LNCAP (cell line): ENCODE data around the gene RTEL1.

Source experiments
- TF ChIP-seq, protein P1 (sequence below): fragments of 450-650 bp; IDR thresholded peaks from 2 replicates; pipeline ENCODE4 v1.5.1; 2017; ENCODE audit warnings: mild to moderate bottlenecking

Gene RTEL1

DNA sequence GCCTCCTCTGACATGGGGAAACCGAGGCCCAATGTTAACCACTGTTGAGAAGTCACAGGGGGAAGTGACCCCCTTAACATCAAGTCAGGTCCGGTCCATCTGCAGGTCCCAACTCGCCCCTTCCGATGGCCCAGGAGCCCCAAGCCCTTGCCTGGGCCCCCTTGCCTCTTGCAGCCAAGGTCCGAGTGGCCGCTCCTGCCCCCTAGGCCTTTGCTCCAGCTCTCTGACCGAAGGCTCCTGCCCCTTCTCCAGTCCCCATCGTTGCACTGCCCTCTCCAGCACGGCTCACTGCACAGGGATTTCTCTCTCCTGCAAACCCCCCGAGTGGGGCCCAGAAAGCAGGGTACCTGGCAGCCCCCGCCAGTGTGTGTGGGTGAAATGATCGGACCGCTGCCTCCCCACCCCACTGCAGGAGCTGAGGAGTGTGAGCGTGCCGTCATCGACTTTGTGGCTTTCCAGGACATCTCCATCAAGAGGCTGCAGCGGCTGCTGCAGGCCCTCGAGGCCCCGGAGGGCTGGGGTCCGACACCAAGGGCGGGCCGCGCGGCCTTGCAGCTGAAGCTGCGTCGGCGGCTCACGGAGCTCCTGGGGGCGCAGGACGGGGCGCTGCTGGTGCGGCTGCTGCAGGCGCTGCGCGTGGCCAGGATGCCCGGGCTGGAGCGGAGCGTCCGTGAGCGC is 39.9 kb downstream of the RTEL1 start:
- TF ChIP-seq, protein P1, sequence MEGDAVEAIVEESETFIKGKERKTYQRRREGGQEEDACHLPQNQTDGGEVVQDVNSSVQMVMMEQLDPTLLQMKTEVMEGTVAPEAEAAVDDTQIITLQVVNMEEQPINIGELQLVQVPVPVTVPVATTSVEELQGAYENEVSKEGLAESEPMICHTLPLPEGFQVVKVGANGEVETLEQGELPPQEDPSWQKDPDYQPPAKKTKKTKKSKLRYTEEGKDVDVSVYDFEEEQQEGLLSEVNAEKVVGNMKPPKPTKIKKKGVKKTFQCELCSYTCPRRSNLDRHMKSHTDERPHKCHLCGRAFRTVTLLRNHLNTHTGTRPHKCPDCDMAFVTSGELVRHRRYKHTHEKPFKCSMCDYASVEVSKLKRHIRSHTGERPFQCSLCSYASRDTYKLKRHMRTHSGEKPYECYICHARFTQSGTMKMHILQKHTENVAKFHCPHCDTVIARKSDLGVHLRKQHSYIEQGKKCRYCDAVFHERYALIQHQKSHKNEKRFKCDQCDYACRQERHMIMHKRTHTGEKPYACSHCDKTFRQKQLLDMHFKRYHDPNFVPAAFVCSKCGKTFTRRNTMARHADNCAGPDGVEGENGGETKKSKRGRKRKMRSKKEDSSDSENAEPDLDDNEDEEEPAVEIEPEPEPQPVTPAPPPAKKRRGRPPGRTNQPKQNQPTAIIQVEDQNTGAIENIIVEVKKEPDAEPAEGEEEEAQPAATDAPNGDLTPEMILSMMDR: no peak

DNA sequence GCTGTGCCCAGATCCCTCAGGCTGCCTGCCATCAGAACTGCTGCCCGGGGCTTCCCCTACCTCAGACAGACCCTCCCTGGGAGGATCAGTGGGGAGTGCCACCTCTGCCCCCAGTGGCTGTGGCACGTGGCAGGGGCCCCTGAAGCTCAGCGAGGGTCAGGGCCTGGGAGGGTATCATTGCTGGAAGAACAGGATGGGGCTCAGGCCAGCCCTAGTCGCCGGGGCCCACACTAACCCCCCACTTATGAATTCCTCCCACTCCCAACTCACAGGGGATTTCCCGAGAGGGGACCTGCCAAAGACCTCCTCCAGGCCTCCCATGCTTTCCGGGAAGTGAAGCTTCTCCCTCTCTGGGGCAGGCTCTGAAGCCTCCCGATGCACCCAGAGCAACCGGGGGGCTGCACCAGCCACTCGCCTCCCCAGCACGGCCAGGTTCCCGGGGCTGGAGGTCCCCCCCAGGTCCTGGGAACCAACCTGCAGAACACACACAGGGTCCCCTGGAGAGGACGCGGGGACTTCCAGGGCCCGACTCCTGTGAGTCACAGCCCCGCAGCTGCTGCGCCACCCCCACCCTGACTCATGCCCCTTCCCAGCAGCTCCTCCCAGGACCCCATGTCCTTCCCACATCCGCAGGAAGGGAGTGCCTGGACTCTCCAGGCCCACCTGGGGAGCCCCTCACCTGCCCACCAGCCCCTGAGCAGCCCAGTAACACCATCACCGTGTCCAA is 40.8 kb downstream of the RTEL1 start:
- TF ChIP-seq, protein P1: no peak

DNA sequence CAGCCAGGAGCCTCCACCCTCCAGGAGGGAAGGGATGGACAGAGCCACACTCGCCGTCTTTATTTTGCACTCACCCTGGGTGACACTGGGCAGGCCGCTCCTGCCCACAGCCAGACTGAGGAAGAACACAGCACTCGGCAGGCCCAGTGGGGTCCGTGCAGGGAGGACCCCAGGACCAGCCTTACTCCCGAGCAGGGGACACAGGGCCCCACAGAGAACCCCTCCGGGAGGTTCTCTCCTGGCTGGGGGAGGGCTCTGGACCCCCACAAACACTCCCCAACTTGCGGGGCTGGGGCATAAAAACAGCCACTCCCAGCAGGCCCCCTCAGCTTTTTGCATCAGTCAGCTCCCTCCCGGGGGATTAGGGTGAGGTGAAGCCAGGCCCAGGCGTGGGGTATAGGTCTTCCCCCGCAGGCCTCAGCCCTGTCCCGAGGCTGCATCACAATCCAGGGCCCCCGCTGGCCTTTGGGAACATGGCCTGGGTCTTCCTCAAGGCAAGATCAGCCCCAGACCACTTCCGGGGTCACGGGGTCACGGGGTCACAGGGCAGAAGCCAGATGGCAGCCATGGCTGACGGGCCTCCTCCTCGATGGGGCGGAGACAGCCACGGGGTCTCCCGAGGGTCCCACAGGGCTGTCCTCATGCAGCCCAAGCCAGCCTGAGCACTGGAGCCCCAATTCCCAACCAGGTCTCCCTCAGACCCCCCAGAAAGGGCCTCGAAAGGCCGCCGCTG is 41.5 kb downstream of the RTEL1 start:
- TF ChIP-seq, protein P1: no peak

DNA sequence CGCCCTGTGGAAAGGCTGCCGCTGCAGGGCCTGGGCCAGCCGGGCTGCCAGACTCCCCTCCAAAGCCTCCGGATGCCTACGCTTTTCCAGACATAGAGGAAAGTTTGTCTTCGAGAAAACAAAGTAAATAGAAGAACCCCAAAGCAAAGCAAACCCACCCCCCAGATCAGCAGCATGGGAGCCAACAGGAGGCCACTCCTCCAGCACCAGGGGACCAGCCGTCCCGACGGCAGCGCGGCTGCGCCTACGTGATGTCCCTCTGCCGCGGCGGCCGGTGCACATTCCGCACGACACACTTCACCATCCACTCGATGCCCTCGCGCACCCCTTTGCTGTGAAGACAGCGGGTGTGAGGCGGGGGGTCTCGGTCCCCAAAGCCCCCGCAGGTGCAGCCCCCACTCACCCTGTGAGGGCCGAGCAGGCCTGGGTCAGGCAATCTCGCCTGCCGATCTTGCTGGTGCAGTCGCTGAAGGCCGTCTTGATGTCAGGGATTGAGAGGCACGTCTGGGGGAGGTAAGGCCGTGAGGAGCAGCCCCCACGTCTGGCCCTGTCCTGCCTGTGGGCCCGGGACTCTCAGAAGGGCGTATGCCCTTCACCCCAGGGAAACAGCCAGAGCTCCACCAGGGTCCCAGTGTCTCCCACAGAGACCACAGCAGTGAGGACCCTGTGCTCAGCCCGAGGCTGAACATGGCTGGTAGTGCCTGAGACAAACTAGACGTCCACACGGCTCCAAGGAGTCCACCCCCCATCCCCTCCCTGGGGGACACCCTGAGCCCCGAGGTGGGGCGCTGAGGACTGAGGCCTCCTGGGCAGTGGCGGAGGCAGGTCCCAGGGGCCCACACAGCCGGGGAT is 42.3 kb downstream of the RTEL1 start:
- TF ChIP-seq, protein P1: no peak

DNA sequence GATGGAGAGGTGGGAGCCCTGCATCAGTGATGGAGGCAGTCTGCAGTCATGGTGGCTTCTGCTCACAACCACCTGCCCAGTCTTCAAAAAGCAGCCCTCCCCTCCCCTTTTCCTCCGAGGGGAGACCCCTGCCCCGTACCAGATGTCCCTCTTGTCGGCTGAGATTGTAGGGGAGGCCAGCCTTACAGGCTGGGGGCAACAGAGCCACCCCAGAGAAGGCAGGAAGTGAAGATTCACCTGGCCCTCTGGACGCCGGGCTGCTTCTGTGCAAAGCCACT is 42.9 kb downstream of the RTEL1 start:
- TF ChIP-seq, protein P1: no peak

DNA sequence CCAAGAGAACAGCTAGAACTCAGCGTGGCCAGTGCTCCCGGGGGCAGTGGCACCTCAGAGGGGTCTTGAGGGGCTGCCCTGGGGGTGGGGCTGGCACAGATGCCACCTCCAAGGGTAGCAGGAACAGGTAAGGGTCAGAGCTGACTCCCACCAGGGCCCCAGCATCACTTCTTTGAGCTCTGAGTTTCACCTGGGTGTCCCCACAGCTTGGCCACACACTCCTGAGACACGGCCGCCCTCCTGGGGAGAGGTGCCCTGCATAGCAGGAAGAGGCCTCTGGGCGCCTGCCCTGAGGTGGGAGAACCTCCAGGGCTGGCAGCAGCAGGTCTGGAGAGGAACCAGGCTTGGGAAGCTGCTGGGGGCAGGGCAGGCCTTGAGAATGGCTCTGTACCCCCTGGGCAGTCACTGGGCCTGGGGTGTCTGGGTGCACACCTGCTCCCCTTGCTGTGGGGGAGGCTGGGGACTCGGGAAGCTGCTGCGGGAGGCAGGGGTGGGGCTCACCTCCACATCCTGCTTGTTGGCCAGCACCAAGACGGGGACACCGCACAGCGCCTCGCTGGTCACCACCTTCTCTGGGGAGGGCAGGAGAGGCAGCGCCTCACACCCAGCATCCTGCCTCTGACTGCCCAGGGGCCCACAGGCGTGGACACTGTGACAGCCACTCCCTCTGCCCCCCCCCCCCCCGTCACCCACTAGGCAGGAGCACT is 43.4 kb downstream of the RTEL1 start:
- TF ChIP-seq, protein P1: no peak
